Activated naive CD8-positive, alpha-beta T cell (primary cell): ENCODE results near the gene ASTN2.
A peak's percentile ranks its signal among the peaks of the same experiment; 100 is the strongest.

Experiments
- H3K27ac Mint-ChIP-seq: one replicate; pipeline ENCODE4 v1.8.0; 2021; ENCODE audit warnings: mixed read lengths
- H3K27me3 Mint-ChIP-seq: one replicate; pipeline ENCODE4 v1.8.0; 2021; ENCODE audit warnings: mixed read lengths
- H3K36me3 Mint-ChIP-seq: one replicate; pipeline ENCODE4 v1.8.0; 2021; ENCODE audit warnings: mixed read lengths
- H3K4me1 Mint-ChIP-seq: one replicate; pipeline ENCODE4 v1.8.0; 2021; ENCODE audit warnings: low read depth, mixed read lengths
- H3K4me3 Mint-ChIP-seq: one replicate; pipeline ENCODE4 v1.8.0; 2021; ENCODE audit warnings: mild to moderate bottlenecking, mixed read lengths
- H3K9me3 Mint-ChIP-seq: one replicate; pipeline ENCODE4 v1.8.0; 2021; ENCODE audit warnings: low read depth, mixed read lengths

The ASTN2 gene

DNA sequence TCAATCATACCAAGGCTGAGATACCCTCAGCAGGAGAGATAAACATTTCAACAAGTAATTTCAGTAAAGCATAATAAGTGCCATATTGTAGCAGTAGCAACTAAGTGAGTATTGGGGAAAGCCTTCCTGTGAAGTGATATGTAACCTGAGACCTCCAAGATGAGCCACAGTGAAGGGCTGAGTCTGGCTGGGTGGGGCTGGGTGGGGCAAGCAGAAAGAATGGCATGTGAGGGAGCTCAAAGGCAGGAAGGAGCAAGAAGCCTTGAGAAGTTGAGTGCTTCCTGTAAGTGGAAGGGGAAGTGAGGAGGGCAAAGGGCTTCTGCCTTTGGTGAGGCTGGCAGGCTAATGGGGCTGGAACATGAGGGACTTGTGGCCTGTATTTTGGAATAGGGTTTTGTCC lies 19.7 kb upstream of the ASTN2 start:
- H3K9me3 Mint-ChIP-seq: peaks cover 7% of the 10 kb centered on the region
- no peak overlapping the region for H3K4me3 Mint-ChIP-seq
- no peaks in the 10 kb centered on the region for H3K36me3 Mint-ChIP-seq
- no peak overlapping the region for H3K27ac Mint-ChIP-seq
- no peaks in the 10 kb centered on the region for H3K4me1 Mint-ChIP-seq
- H3K27me3 Mint-ChIP-seq: peaks cover 4% of the 10 kb centered on the region

DNA sequence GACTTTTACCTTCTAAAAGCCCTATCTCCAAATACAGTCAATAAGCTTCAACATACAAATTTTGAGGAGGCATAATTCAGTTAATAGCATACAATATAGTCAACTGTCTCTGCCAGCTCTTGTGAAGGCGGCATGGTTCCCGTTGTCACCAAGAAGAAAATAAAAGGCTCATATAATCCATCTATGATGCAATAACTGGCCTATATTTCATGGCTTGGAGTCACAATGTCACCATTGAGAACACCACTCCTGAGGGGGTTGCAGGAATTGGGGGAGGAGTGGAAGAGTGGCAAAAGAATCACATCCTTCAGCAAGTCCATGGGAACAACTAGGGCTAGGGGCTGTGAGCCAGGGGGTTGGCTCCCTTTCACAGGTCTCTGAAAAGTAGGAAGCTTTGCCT lies 16.0 kb upstream of the ASTN2 start:
- Mint-ChIP-seq H3K27me3 (peaks cover 2% of the 10 kb centered on the region), H3K4me1 (no peaks in the 10 kb centered on the region), H3K36me3 (no peaks in the 10 kb centered on the region), H3K4me3 (no peak overlapping the region), H3K27ac (no peak overlapping the region), H3K9me3 (peaks cover 7% of the 10 kb centered on the region)

DNA sequence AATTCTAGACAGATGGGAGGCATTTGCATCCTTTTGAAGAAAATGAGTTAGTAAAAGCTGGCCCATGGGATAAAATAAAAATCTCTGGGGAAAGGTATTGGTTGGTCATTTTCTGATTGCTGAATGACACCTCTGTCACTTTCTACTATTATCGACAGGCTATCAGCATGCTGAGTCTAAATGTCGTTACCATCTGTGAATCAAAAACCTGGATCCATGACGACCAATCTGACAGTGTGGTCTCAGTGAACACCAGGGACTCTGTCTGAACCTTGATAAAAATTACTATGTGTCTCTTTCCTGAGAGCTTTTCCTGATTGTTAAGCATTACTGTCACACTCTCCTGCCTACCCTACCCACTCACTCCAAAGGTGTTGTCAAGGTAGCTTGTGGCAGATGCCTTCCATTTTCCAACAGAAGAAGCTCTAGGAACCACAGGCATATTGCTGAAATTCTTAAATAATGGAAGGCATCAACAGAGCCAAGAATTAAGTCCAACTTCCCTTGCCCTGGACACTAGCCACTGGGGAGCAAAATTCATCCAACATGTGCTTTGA lies 12.6 kb upstream of the ASTN2 start:
- Mint-ChIP-seq H3K9me3 (peaks cover 4% of the 10 kb centered on the region), H3K4me1 (no peaks in the 10 kb centered on the region), H3K4me3 (no peak overlapping the region), H3K27me3 (peaks cover 4% of the 10 kb centered on the region), H3K27ac (no peak overlapping the region), H3K36me3 (no peaks in the 10 kb centered on the region)

DNA sequence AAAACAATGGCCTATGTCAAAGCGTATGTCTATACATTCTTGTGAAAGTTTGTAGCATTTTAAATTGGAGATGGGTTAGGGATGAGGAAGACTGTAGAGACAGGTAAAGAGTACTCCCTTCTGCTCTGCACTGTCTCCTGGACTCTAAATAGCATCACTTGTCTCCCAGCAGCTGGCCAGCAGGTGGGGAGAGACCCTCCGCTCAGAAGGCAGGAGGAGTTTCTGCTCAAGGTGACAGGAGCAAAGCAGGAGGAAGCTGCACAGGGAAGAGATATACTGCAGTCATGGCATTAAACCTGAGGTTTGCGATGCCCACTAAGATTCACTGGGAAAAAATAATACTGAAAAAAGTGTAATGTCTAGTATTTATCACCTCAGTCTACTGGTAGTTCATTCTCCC lies 10.7 kb upstream of the ASTN2 start:
- no peak overlapping the region for H3K27ac Mint-ChIP-seq
- H3K9me3 Mint-ChIP-seq: peaks cover 4% of the 10 kb centered on the region
- no peak overlapping the region for H3K4me3 Mint-ChIP-seq
- no peaks in the 10 kb centered on the region for H3K36me3 Mint-ChIP-seq
- H3K27me3 Mint-ChIP-seq: peaks cover 4% of the 10 kb centered on the region
- no peaks in the 10 kb centered on the region for H3K4me1 Mint-ChIP-seq

DNA sequence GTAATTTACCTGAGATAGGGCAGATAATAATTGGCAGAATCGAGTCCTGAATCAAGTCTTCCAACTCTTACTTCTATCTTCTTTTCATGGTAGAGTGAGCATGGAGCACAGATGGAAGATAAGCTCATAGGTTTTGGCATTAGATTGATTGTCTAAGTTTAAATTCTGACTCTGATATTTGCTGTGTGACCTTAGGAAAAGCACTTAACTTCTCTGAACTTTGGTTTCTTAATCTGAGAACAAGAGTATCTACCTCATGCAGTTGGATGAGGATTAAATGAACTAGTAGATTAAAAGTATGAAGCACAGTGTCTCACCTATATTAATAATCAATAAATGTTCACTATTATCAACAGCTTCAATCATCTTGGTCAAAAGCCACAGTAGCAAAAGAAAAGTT lies 9.4 kb upstream of the ASTN2 start:
- no peak overlapping the region for H3K27ac Mint-ChIP-seq
- peaks cover 4% of the 10 kb centered on the region for H3K9me3 Mint-ChIP-seq
- H3K36me3 Mint-ChIP-seq: no peaks in the 10 kb centered on the region
- H3K27me3 Mint-ChIP-seq: peaks cover 2% of the 10 kb centered on the region
- H3K4me3 Mint-ChIP-seq: no peak overlapping the region
- no peaks in the 10 kb centered on the region for H3K4me1 Mint-ChIP-seq

DNA sequence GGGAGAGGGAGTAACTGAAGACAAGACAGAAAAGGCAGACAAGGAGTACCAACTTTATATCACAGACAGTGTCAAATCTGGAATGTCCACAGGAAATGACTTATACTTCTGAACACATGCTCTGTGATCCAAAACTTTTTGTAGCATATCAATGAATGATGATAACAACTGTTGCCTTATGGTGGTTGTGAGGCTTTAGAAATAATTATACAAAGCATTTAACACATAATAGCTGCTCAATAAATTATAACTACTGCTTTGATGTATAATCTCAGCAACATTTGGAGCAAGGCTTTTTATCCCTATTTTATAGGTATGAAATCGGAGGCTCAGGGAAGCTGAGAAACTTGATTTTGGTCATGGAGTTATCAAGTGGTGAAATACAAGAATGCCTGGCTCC lies 3.3 kb upstream of the ASTN2 start:
- Mint-ChIP-seq H3K9me3 (no peaks in the 10 kb centered on the region), H3K4me1 (peaks cover 2% of the 10 kb centered on the region), H3K27ac (no peak overlapping the region), H3K36me3 (no peaks in the 10 kb centered on the region), H3K4me3 (no peak overlapping the region), H3K27me3 (peaks cover 6% of the 10 kb centered on the region)

DNA sequence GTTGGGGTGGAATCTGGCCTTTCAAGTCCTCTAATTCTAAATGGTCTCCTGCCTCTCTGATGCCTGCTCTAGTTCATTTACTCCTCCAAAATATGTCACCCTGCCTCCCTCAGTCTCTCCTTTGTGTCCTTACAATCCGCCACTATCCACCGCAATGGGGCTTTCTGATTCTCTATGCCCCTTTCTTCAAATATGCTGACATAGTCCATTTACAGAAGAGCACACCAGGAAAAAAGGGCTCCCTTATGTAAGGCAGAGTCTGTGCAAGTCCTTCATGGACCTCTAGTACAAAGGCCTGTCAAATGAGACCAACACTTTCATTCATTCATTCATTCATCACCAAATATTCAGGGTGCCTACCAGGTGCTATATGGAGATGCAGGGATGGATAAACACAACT lies 2.0 kb upstream of the ASTN2 start:
- Mint-ChIP-seq H3K4me1 (peaks cover 2% of the 10 kb centered on the region), H3K4me3 (no peak overlapping the region)

DNA sequence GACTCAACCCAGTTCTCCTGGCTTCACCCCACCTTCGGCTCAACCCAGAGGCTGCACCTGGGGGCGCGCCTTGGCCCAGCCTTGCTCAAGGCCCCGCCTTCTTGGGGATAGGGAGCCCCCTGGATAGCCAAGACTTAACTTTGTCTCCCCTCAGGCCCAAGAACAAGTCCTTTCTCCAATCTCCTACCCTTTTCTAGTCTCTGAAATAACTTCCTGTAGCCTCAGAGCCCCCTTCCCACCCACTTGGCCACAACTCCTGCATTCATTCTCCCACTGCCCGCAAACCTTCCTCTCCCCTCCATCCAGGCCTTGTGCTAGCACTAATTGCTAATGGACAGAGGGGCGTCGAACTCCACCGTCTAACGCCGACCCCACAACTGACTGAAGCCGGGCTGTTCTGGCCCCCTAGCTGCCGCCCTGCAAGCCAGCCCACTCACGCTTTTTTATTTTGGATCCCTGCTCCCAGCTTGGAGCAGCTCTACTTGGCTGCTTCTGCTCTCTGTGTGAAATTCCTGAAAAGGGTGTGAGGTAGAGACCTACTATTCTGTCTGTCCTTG lies 579 bp upstream of the ASTN2 start:
- H3K27ac Mint-ChIP-seq: no peak overlapping the region

More for the DNA sequence above, 2.0 kb upstream of the ASTN2 start:
- no peak overlapping the region for H3K27ac Mint-ChIP-seq
- H3K27me3 Mint-ChIP-seq: peaks cover 12% of the 10 kb centered on the region
- no peaks in the 10 kb centered on the region for H3K9me3 Mint-ChIP-seq
- no peaks in the 10 kb centered on the region for H3K36me3 Mint-ChIP-seq

DNA sequence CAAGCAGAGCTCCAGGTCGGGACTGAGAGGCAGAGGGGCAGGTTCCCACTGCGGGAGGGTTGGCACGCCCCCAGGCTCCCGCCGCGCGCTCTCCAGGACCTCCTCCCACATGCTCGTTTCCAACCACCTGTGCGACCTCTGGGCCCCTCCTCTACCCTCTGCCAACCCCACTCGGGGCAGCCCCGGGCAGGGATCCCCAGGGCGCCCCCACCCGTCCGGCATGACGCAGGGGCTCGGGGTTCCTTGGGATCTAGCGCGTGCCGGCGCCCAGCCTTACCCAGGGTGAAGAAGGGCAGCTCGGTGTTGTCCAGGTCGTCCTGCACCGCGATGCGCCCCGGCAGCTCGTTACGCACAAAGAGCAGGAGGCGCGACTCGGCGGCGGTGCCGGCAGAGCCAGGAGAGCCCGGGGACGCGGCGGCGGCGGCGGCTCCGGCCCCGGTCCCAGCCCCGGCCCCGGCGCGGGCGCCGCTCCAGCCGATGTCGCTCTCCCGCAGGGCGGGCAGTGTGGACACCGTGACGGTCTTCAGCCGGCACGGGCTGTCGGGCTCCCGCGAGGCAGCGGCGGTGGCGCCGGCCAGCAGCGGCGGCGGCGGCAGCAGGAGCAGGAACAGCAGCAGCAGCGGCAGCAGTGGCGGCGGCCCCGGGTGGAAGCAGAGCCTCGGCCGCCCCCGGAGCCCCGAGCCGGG lies 494 bp downstream of the ASTN2 start:
- Mint-ChIP-seq H3K4me3 (no peak overlapping the region), H3K4me1 (peaks cover 2% of the 10 kb centered on the region), H3K27me3 (peaks cover 19% of the 10 kb centered on the region), H3K36me3 (no peaks in the 10 kb centered on the region), H3K27ac (no peak overlapping the region), H3K9me3 (no peaks in the 10 kb centered on the region)

More for the DNA sequence above, 579 bp upstream of the ASTN2 start:
- Mint-ChIP-seq H3K27me3 (peaks cover 19% of the 10 kb centered on the region), H3K4me3 (no peak overlapping the region), H3K9me3 (no peaks in the 10 kb centered on the region), H3K4me1 (peaks cover 2% of the 10 kb centered on the region), H3K36me3 (no peaks in the 10 kb centered on the region)

DNA sequence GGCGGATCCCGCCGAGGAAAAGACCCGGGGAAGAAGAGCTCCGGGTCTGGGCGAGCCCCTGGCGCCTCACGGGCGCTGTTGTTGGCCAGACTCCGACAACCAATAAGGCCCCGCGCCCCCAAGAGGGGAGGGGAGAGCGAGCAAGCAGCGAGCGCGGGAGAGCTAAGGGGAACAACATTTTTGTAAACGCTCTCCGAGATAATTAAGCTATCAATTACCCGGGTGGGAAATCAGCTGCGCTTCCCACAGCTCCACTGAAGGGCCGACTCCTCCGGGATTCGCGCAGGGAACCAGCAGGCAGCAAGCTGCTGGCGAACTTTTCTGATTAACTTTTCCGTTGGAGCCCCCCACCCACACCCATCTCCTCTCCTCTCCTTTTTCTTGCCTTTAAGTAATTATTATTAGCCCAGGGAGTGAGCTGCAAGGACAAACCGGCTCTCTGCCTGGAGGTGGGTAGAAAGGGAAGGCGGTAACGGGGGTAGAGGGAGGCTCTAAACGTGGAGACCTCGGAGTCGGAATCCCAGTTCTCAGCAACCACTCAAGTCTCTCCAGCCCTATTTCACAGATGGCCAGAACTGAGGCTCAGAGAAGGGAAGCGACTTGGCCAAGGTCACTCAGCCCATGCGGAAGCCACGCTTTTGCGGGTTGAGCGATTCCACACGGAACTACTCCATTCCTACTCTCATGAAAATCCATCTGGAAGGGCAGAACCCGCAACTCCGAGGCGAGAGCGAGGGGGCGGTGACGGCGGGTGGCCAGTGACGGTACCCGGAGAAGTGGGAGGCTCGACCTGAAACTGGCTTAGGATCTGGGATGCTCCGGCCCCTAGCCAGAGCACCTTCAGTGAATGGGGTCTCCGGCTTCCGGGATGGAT lies 1.3 kb downstream of the ASTN2 start:
- H3K9me3 Mint-ChIP-seq: no peaks in the 10 kb centered on the region
- H3K4me1 Mint-ChIP-seq: peaks cover 2% of the 10 kb centered on the region
- H3K36me3 Mint-ChIP-seq: no peaks in the 10 kb centered on the region
- no peak overlapping the region for H3K27ac Mint-ChIP-seq
- H3K4me3 Mint-ChIP-seq: peak overlapping the region; percentile 6
- peaks cover 21% of the 10 kb centered on the region for H3K27me3 Mint-ChIP-seq

DNA sequence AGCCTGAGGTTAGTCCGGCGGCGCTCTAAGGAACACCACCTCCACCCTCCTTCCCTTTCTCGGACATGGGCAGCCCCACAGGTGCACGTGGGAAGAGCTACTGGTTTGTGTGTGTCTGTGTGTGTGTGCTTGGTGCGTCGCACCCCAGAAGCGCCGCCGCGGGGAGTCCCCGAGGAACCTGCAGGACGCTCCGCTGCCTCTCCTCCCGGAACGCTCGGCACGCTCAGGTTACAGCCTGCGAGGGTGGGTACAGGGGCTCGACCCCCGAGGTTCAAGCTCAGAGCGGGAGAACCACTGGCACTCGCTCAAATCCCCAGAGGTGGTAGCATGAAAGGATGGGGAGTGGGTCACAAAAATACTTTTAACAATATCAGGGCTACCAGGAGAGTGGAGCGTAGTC lies 2.0 kb downstream of the ASTN2 start:
- Mint-ChIP-seq H3K9me3 (no peaks in the 10 kb centered on the region), H3K36me3 (no peaks in the 10 kb centered on the region), H3K27ac (no peak overlapping the region), H3K4me3 (no peak overlapping the region), H3K27me3 (peaks cover 21% of the 10 kb centered on the region), H3K4me1 (peaks cover 2% of the 10 kb centered on the region)

DNA sequence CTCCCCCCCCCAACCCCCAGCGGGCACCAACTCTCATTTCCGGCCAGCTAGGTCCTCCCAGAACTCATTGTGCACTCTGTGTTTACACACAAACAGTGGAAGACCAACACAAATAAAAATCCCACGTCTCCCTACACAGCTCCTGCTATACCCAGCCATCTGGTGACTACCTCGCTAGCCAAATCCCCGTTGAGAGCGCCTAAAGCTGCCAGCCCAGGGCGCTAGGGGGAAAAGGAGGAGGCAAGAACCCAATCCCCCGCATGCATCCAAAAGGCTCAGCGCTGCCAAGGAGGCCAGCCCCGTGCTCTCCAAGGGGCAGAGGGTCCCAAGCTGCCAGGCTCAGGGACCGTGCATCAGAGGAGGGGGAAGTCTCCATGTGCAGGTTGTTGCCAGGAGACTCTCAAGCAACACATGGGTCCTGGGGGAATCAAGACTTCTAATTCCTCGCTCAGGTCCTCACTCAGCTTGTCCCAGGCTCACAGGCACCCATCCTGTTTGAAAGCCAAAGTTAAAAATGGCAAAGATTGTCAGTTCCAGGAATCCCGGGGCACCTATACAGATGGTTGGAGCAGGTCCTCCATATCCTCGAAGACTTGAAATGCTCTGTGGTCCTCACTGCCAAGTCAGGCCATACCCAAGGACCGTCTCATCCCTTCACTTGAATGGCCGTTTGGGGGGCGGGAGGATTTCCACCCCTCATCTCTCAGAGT lies 2.7 kb downstream of the ASTN2 start:
- Mint-ChIP-seq H3K4me1 (peaks cover 2% of the 10 kb centered on the region), H3K27me3 (peaks cover 21% of the 10 kb centered on the region), H3K9me3 (no peaks in the 10 kb centered on the region), H3K36me3 (no peaks in the 10 kb centered on the region), H3K27ac (no peak overlapping the region), H3K4me3 (no peak overlapping the region)

DNA sequence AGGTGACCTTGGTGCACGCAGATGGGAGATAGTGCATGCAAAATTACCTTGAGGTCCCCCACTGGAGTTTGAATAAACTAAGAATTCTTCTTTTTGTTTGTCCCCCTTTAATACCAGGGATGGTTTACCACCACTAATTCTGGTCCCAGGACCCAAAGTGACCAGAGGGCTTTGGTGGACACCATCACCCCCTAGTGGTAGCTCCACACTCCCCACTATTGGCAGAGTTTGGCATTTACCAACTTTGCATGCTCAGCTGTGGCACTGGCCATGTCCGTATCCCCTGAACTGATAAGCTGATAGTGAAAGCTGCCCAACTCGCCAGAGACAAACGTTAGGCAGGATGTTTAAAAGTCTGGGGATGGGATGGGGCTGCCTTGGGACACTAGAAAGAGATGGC lies 3.3 kb downstream of the ASTN2 start:
- Mint-ChIP-seq H3K4me1 (peaks cover 2% of the 10 kb centered on the region), H3K27me3 (peaks cover 21% of the 10 kb centered on the region), H3K27ac (no peak overlapping the region), H3K4me3 (no peak overlapping the region), H3K9me3 (no peaks in the 10 kb centered on the region), H3K36me3 (no peaks in the 10 kb centered on the region)

DNA sequence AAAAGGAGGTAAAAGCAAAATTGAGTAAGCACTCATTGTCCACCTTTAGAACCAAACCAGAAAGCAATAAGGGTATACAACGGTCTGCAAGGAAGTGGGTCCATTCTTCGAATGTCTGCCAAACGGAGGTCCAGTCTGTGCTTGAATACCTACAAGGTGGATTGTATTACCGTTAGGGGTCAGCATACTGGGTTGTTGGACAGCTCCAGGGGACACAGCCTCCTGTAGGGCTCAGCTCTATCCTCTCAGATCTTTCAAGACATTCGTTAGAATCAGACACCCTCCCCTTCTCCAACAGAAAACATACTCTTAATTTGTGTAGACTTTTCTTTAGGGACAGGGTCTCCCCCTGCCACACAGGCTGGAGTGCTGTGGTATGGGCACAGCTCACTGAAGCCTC lies 5.5 kb downstream of the ASTN2 start:
- no peak overlapping the region for H3K4me3 Mint-ChIP-seq
- H3K4me1 Mint-ChIP-seq: peaks cover 2% of the 10 kb centered on the region
- H3K27me3 Mint-ChIP-seq: peaks cover 21% of the 10 kb centered on the region
- no peaks in the 10 kb centered on the region for H3K36me3 Mint-ChIP-seq
- H3K9me3 Mint-ChIP-seq: no peaks in the 10 kb centered on the region
- no peak overlapping the region for H3K27ac Mint-ChIP-seq
